ENCODE measurements around the gene EEFSEC. TPM values are rescaled to one million over a fixed set of nuclear protein-coding genes. Genes with fewer than 3 reads are reported as not detected.

Gene EEFSEC
- total RNA-seq, 1 donor from 2014 or later, result 12.2 TPM

GRCh38 chr3:128278130-128278529 is 124.8 kb downstream of the EEFSEC start:
- H3K4me3 Mint-ChIP-seq (ENCODE audit: unreplicated experiment), result no peak overlapping the region
- no peaks in the 10 kb centered on the region for H3K36me3 Mint-ChIP-seq (ENCODE audit: low read depth)
- no peak for DNase-seq (ENCODE audit: low spot score)
- no peak overlapping the region for H3K27ac Mint-ChIP-seq (ENCODE audit: unreplicated experiment)
- peaks cover 56% of the 10 kb centered on the region for H3K4me1 Mint-ChIP-seq (ENCODE audit: low read depth)
- H3K27me3 Mint-ChIP-seq (ENCODE audit: low read depth), result no peaks in the 10 kb centered on the region
- no peak for TF ChIP-seq CTCF (IDR thresholded peaks at IDR 0.05)
- H3K9me3 Mint-ChIP-seq (ENCODE audit: low read depth), result no peaks in the 10 kb centered on the region

- H3K27ac Mint-ChIP-seq (ENCODE audit: unreplicated experiment), result peak overlapping the region; percentile 68
- H3K4me3 Mint-ChIP-seq (ENCODE audit: unreplicated experiment), result peak overlapping the region; percentile 4
- peak; percentile 96 for DNase-seq (ENCODE audit: low spot score)
- no peaks in the 10 kb centered on the region for H3K9me3 Mint-ChIP-seq (ENCODE audit: low read depth)
- no peaks in the 10 kb centered on the region for H3K27me3 Mint-ChIP-seq (ENCODE audit: low read depth)
- TF ChIP-seq CTCF (IDR thresholded peaks at IDR 0.05), result peak; percentile 55
- H3K4me1 Mint-ChIP-seq (ENCODE audit: low read depth), result peaks cover 56% of the 10 kb centered on the region
- peaks cover 2% of the 10 kb centered on the region for H3K36me3 Mint-ChIP-seq (ENCODE audit: low read depth)
Observed at GRCh38 chr3:128278761-128279600, 125.7 kb downstream of the EEFSEC start.

GRCh38 chr3:128279601-128279880 is 126.3 kb downstream of the EEFSEC start:
- TF ChIP-seq CTCF (IDR thresholded peaks at IDR 0.05), result no peak
- H3K36me3 Mint-ChIP-seq (ENCODE audit: low read depth), result peaks cover 4% of the 10 kb centered on the region
- H3K4me1 Mint-ChIP-seq (ENCODE audit: low read depth), result peaks cover 51% of the 10 kb centered on the region
- DNase-seq (ENCODE audit: low spot score), result no peak
- no peaks in the 10 kb centered on the region for H3K27me3 Mint-ChIP-seq (ENCODE audit: low read depth)
- H3K4me3 Mint-ChIP-seq (ENCODE audit: unreplicated experiment), result no peak overlapping the region
- H3K9me3 Mint-ChIP-seq (ENCODE audit: low read depth), result no peaks in the 10 kb centered on the region
- no peak overlapping the region for H3K27ac Mint-ChIP-seq (ENCODE audit: unreplicated experiment)

- no peak overlapping the region for H3K4me3 Mint-ChIP-seq (ENCODE audit: unreplicated experiment)
Observed at GRCh38 chr3:128280481-128281052, 127.3 kb downstream of the EEFSEC start.

GRCh38 chr3:128281056-128281455 is 127.8 kb downstream of the EEFSEC start:
- Mint-ChIP-seq H3K4me3 (ENCODE audit: unreplicated experiment) (no peak overlapping the region), H3K4me1 (ENCODE audit: low read depth) (peaks cover 39% of the 10 kb centered on the region), H3K9me3 (ENCODE audit: low read depth) (no peaks in the 10 kb centered on the region), H3K27me3 (ENCODE audit: low read depth) (no peaks in the 10 kb centered on the region), H3K27ac (ENCODE audit: unreplicated experiment) (no peak overlapping the region), H3K36me3 (ENCODE audit: low read depth) (peaks cover 6% of the 10 kb centered on the region)
- no peak for DNase-seq (ENCODE audit: low spot score)
- TF ChIP-seq CTCF (IDR thresholded peaks at IDR 0.05), result no peak

More at GRCh38 chr3:128280481-128281052, 127.3 kb downstream of the EEFSEC start:
- Mint-ChIP-seq H3K36me3 (ENCODE audit: low read depth) (peaks cover 4% of the 10 kb centered on the region), H3K9me3 (ENCODE audit: low read depth) (no peaks in the 10 kb centered on the region), H3K27me3 (ENCODE audit: low read depth) (no peaks in the 10 kb centered on the region), H3K27ac (ENCODE audit: unreplicated experiment) (no peak overlapping the region), H3K4me1 (ENCODE audit: low read depth) (peaks cover 41% of the 10 kb centered on the region)
- no peak for TF ChIP-seq CTCF (IDR thresholded peaks at IDR 0.05)
- DNase-seq (ENCODE audit: low spot score), result peak; percentile 56

Measured in chondrocyte (in vitro differentiated cells).